CD4-positive, alpha-beta T cell treated with Interleukin-17A for 4 hours (primary cell): Measurements from ENCODE around the gene NINJ2.
"Not testable (repeated sequence)": the region's sequence is repeated elsewhere in the genome, so short reads cannot be mapped to it uniquely, and the experiment has no call there.

Experiments used
- DNase-seq: peaks from one replicate; pipeline ENCODE4 v3.0.0-alpha.2; 2020; ENCODE audit warnings: mixed read lengths

NINJ2 gene, protein sequence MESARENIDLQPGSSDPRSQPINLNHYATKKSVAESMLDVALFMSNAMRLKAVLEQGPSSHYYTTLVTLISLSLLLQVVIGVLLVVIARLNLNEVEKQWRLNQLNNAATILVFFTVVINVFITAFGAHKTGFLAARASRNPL

DNA sequence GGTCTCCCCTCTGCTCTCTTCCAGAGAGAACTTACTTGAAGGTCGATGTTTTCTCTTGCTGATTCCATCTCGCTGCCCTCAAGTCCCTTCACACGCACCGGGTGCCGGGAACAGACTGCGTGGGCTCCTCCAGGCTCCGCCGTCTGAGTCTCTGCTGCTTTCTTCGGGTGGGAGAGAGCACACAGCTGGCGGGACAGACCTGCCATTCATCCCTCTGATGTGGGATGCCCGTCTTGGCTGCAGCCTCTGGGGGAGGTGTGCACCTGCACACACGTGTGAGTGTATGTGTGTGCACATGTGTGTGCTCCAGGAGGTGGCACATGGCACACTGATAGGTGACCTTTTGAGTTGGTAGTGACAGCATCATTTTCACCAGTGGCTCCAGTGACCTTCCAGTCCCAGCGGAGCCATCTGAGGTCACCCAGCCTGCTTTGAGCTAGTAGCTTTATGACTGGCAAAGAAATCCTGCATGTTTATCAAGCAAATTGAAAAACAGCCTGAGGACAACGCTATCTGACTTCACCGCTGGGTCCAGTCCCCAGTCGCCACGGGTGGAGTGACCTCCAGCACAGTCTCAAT is at the start of gene NINJ2:
Gene NINJ2, minus strand, starts transcription at position 153 of the 579 bp plus-strand sequence. Its CDS starts 85 bp downstream, at position 68.
- DNase-seq = peak; percentile 28

DNA sequence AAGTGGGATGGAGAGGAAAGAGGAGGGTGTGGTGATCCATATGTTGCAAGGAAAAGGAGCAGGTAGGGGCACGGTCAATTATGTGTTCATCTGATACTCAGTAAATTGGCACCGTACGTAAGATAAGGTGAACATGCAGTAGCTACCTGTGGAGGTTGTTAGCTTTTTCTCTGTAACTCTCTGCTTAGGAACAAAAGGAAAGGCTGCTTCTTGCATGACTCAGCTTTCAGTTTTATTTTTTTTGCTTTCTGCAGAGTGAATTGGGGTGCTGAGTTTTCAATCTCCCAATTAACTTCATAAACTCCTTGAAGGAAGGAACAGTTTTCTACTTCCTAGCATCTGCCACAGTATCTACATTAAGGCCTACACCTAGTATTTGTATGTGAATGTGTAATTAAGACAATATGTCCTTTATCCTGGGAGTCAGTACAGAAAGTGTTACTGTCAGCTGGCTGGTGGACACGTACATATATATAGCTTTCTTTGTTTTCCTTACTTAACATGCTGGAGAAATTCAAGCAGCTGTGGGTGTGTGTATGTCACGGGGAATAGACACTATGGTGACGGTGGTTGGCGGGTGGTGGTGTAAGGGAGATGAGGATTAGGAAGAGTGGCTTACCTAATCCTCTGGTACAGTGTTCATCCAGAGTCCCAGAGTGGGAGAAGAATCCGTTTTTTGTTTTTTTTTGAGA is 49.1 kb upstream of the NINJ2 start:
- no peak for DNase-seq

DNA sequence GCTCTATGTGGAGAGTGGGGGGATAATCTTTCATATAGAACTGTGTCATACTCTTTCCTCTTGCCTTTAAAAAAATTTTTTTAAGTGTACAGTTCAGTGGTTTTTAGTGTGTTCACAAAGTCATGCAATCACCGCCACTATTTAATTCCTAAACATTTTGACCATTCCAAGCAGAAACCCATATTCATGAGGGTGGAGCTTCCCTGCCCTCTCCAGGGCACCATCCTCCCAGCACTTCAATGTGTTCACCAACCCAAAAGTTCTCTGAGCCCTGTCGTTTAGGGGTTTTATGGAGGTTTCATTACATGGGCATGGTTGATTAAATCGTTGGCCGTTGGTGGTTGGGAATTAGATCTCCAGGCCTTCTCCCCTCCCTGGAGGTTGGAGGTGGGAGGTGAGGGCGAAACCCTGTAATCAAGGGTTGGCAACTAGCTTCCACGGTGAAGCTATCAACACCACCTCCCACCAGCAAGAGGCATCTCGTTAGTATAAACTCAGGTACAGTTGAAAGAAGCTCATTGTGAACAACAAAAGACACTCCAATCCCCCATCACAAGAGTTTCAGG is 46.3 kb upstream of the NINJ2 start:
- DNase-seq = no peak

DNA sequence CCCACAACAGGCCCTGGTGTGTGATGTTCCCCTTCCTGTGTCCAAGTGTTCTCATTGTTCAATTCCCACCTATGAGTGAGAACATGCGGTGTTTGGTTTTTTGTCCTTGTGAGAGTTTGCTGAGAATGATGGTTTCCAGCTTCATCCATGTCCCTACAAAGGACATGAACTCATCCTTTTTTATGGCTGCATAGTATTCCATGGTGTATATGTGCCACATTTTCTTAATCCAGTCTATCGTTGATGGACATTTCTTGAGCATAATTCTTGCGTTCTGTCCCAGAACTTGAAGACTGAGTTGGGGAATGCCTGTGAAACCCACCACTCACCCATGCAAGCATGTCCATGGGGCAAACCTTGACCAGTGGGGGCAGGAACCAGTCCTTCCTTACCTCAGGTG is 44.8 kb upstream of the NINJ2 start:
- not testable (repeated sequence) for DNase-seq

DNA sequence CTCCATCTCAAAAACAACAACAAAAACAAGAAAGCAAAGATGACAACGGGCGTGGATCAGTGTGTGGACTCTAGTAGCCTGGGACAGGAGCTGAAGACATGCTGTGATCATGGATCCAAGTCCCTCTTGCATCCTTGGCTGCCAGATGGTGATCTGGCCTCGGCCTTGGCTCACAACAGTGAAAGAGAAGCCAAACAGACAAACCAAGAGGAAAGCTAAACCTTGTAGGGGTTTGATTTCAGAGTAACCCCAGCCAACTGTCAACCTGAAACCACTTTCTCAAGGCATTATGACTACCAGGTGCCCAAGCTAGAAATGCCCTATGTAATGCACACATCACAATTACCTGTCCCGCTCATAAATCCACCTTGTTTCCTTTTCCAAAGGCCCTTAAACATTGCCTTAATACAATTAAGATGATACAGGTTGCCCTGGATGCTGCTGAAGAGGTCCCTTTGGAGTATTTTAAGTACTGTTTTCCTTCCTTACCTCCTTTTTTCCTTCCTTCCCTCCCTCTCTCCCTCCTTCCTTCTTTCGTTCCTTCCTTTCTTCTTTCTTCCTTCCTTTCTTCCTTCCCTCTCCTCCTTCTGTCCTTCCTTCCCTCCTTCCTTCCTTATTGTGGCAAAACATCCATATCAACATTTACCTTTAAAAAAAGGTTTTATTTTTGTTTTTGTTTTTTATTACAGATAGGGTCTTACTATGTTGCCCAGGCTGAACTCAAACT is 41.4 kb upstream of the NINJ2 start:
- no peak for DNase-seq

DNA sequence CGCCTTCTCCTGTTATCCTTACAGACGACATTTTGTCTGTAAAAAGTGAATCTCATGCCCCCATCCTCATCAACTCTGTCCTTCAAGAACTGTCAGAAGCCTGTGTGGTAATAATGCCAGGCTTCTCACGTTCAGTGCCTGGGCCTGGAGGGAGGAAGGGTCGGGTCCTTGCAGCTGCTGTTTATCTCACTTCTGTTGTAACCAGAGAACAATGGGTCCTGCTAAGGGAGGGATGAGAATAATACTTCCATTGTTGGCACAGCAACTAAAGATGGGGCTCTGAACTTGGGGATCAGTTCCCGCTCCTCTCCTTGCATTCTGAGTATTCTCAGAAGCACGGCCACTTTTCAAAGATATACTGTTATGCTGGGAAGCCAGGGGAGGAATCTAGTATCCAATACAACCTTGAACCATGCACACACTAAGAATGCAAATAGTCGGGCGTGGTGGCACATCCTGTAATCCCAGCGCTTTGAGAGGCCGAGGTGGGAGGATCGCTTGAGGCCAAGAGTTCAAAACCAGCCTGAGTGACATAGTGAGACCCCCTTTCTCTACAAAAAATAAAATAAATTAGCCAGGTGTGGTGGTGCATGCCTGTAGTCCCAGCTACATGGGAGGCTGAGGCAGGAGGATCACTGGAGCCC is 38.8 kb upstream of the NINJ2 start:
- no peak for DNase-seq

DNA sequence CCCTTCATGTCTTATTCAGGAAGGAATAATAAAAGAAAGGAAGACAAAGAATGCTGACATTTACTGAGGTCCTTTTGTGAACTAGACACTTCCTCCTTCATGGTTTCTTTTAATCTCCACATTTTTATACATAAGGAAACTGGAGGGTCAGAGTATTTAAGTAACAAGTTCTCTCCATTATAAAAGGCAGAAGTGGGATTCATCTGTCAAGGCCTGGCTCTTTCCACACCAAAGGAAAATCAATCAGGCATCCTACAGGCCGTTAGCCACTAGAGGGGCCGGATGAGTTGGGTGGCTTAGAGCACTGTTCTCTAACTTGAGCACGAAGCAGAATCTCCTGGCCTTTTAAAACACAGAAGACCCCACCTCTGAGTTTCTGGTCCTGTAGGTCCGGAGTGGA is 36.8 kb upstream of the NINJ2 start:
- no peak for DNase-seq

DNA sequence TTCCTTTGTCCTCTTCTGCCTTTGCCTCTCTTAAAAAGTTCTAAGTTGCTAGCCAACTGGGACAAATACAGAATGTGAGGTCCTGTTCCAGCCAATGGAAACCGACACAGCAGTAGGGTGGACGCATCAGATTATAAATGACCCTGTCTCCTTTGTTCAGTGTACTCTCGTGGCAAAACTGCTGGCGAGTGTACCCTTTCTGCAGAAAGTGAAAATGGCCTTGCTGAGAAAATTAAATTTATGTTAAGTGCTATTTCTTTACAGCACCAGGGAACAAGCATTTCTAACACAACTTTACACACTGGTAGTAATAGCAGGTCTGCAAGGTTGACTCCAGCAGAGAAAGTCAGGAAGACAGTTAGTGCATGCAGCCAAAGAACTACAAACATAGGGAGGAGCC is 35.0 kb upstream of the NINJ2 start:
- not testable (repeated sequence) for DNase-seq

DNA sequence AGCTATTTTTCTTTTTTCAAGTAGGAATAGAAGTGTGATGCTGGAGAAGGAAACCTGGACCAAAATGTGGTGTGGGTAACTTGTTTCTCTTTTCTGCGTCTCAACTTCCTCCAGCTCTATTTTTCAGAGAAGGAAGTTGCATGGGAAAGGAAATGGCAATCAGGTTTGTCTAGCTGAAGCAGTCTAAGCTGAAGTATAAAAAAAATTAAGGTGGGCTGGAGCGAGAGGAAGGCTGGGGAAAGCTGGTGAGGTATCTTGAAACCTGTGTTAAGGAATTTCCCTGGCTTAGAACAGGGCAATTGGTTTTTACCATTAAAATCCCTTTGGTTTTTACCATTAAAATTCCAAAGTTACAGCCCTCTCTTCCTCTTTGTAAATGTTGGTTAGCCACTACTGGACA is 34.2 kb upstream of the NINJ2 start:
- no peak for DNase-seq

DNA sequence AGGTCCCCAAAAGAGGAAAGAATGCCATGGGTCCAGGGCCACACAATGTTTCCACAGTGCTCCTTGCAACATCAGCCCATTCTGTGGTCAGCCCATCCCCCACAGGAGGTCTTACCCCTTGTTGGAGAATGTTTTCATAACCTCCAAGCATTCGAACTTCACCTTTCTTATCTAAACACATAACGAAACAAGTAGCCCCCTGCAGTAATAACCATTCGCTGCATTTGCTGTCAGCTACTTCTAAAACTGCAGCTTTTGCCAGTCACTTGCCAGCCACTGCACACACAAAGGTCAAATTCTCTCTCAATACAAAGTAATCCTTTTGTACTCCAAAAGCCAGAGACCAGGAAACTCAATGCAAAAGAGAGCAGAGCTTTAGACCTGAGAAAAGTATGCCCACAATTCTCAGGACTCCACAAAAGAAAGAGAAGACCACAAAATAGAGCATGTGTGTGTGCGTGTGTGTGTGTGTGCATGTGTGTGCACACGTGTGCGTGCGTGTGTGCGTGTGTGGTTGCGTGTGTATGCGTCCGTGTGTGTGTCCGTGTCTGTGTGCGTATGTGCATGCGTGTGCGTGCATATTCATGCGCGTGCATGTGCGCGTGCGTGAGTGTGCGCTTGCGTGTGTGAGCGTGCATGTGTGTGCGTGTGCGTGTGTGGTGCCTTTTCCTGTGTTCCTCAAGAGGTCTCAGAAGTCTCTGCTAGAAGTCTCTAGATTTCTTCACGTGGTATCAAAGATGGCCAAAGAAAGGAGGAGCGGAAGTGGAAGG is 31.7 kb upstream of the NINJ2 start:
- no peak for DNase-seq

DNA sequence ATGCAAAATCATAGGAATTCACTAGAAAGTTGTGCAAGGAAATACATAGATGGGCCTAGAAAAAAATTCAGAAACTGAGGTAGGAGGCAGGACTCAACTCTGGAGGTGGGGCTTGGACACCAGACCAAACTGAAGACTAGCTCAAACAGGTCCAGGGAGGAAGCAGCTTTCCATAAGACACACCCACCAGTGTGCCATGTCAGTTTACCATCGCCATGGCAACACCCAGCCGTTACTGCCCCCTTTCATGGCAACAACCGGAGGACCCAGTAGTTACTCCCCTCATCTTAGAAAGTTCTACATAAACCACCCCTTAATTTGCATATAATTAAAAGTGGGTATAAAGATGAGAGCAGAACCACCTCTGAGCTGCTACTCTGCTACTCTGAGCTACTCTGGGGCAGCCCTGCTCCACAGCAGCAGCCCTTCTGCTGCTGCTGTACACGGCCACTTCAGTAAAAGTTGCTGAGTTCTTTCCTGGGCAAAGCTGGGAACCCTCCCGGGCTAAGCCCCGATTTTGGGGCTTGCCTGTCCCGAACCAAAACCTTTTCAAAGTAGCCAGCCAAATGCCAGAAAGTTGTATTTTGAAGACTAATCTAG is 30.8 kb upstream of the NINJ2 start:
- no peak for DNase-seq

DNA sequence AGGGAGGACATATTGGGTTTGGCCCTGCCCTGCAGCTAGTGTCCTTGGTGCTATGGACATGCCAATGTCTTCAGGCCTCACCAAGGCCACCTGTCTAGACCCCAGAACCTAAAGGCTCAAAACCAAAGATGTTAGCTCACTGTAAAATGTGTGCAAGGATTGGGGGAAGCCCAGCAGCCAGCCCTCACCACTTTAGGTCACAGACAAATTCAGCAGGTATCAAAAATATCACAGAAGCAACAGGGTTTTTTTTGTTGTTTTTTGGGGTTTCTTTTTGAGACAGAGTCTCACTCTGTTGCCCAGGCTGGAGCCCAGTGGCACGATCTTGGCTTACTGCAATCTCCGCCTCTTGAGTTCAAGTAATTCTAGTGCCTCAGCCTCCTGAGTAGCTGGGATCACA is 29.0 kb upstream of the NINJ2 start:
- DNase-seq = no peak

DNA sequence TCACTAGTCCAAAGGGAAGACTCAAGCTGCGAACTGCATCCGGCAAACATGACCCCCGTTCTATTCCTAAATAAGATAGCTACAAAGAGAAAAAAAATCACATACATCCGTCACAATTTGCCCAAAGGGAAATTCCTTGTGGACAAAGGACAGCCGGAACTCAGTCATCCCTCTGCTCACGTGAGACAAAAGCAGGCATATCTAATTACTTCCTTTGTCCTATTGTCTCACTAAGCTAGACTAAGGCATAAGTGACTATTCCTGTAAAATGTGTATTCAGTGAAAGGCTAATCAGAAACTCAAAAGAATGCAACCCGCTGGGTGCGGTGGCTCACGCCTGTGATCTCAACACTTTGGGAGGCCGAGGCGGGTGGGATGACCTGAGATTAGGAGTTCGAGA is 27.2 kb upstream of the NINJ2 start:
- DNase-seq = no peak

DNA sequence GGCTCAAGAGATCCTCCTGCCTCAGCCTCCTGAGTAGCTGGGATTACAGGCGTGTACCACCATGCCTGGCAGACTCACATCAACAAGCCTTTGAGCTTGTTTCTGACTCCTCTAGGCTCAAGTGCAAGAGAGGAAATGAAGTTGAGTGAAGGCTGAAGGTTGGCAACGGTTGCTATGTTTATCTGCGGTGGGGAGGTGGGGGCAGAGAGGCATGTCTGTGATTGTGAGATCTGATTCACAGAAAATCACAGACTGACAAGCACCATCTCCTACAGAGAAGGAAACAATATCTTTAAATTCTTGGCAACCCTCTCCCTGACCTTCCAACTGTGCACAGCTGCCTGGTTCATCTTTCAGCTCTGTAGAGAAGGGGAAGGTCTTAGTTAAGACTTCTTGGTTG is 22.1 kb upstream of the NINJ2 start:
- DNase-seq = peak; percentile 83

DNA sequence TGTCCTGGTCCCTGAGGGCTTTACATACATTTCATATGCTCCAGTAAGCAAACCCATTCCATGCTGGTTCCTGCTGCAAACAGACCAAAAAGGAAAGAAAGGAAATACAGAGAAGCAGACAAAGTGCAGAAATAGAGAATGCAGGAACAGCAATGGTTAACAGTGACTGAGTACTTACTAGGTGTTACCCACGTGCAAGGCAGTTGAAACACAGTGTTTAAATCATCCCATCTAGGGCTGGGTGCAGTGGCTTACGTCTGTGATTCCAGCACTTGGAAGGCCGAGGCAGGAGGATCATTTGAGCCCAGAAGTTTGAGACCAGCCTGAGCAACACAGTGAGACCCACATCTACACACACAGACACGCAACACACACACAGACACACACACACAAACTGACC is 21.2 kb upstream of the NINJ2 start:
- no peak for DNase-seq

DNA sequence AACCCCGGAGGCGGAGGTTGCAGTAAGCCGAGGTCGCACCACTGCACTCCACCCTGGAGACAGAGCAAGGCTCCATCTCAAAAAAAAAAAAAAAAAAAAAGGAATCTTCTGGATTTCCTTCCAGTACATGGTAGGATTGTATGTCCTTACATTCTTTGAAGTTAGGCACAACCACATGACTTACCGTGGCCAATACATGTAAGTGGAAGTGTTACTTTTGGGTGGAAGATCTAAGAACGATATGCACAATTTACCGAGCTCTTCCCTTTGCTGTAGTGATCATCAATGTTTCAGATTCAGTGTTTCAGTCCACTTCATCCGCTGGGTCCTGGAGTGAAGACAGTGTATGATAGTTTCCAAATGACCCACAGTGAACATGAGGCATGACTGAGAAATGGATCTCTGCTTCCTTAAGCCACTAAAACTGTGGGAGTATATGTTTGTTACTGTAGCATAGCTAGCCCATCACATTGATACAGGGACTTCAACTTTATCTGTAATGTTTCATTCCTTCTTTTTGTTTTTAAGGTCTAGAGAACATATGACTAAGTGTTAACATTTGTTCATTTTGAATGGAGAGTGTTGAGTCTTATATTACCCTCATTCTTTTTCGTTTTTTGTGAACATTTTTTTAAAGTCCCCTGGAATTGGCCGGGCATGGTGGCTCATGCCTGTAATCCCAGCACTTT is 18.5 kb upstream of the NINJ2 start:
- DNase-seq = no peak

DNA sequence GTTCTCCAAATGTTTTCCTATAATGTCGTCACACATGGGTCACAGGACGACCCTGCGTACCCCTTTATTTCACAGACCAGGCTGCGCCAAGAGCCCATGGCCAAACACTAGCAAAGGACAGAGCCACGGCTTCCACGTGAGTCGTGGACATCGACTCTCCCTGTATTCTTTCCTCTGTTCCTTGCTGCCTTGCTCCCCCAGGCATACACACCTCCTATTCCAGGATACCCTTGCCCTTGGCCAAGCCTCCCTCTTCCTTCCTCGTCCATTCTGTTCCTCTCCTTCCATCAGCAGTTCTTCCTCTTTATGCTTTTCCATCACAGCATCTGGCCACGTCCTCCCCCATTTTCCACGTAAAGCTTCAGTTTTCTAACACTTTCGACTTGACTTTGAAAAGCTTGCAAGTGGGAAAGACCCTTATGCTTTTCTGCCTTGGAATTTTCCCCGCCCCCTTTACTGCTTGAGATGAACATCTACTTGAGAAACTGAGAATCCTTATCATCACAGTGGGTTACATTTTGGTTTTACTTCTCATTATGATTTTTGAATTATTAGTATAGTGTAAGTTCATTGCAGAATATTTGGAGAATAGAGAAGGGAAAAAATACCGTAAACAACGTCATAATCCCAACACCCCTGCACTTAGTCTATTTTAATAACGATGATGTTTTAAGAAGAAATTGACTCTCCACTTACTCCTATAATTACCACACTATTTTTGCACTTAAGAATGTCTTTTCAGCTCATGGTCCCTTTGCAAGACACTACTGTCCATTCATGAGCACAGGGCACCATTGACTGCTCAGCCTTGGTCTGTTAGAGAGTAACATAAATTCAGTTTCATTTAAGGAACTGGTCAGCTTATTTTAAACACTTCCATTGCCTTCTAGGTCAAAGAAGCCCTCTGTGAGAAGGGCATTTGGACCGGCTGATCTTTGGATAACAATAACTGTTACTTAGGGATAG is 15.8 kb upstream of the NINJ2 start:
- DNase-seq = no peak

DNA sequence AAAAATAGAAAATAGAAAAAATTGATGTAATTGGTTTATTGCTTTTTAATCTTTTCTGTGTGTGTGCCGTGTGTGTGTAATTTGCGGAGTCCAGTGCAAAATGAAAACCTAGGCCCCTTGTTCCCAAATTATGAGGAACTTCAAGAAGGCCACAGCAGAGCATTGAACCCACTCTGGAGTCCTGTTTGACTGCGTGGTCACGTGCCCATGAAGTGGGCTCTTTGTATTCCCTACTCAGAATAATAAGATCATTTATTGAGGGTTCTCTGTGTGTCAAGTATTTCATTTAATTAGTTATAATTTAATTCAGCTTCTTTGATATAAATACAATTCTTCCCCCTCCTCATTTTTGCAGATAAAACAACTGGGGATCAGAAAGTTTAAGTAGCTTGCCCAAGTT is 12.3 kb upstream of the NINJ2 start:
- no peak for DNase-seq

DNA sequence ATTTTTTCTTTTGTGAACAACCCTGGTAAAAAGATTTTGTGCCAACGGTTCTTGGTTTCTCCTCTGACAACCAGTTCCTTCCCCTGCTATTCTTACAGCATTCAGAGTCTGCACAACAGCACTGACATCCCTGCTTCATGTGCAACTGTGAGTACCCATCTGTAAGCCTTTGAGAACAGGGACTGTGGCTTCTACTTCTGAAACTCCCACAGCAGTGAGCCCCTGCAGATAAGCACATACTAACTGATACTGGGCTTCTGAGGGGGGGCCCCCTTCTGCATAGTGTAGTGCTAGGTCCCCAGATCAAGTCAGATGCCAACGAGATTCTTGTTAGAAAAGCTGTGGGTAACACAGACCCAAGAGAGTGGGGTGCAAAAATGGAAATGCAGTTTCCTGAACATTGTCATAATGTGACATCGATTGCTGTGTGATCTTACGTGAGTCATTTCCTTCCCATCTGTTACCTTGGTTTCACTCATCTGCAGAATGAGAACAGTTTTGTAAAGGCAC is 11.1 kb upstream of the NINJ2 start:
- peak; percentile 57 for DNase-seq

DNA sequence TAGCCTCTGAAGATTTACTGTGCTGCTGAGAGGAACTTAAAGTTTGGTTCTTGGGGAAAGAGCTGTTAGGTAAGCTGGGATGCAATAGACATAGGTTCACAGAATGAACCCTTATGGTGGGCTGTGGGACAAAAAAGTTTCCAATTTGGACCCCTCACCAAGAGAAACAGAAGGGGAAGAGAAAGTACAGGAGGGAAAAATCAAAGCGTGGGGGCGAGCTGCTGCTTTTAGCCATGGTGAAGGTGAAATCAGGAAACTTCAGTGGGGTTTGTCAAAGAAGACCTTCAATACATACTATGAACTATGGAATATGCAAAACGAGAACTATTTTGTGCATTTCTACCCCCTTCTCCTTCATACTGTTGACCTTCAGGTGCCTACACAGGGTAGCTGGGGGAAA is 10.6 kb upstream of the NINJ2 start:
- DNase-seq = no peak
